HG02970 (cell line): ENCODE measurements around the gene RAB30.
"Not testable (repeated sequence)": the region's sequence is repeated elsewhere in the genome, so short reads cannot be mapped to it uniquely, and the experiment has no call there.

ENCODE experiments used
- ATAC-seq: cut with Tn5 transposase; IDR thresholded peaks from one replicate; pipeline ENCODE4 v1.9.1; 2021; ENCODE audit warnings: mild to moderate bottlenecking, moderate library complexity, moderate number of reproducible peaks; ENCODE audit not compliant: unreplicated experiment, low FRiP score

The RAB30 gene

GRCh38 chr11:82995235-82995634 is 76.5 kb downstream of the RAB30 start:
- ATAC-seq: no peak

- no peak for ATAC-seq
These were observed 77.0 kb downstream of the RAB30 start for GRCh38 chr11:82994604-82995230.

GRCh38 chr11:82992223-82992622 is 79.5 kb downstream of the RAB30 start:
- ATAC-seq: no peak

DNA sequence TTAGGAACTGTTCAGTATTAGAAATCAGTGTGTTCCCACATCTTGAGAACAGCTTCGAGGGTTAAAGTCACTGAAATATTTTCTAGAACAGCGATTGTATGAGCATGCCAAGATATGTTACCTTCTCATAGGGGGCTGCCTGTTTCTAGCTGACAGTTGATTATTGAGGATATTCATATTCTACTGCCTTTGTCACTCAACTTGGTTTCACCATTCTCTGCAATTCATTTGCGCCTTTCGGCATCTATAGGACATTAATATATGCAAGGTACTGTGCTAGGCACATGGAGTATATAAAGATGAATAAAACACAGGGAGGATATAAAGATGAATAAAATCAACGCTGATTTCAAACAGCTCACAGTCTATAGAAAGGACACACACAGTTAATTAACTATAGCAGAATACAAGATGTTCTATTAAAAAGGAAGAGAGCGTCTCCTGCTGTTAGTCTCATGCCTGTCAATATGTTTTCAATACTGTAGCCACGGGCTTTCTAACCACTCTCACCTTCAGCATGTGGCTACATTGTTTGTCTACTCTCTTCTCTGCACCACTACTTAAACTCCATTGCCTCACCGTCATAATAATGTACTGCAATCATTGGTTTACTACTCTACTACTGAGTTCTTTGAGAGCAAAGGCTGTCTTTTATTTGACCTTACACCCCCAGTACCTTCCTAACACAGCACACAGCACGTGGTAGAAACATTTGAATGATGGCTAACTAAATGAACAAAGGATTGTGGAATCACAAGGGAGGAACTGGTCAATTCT is 81.9 kb downstream of the RAB30 start:
- ATAC-seq: no peak

- ATAC-seq: no peak
These were observed 82.6 kb downstream of the RAB30 start for GRCh38 chr11:82988936-82989627.

DNA sequence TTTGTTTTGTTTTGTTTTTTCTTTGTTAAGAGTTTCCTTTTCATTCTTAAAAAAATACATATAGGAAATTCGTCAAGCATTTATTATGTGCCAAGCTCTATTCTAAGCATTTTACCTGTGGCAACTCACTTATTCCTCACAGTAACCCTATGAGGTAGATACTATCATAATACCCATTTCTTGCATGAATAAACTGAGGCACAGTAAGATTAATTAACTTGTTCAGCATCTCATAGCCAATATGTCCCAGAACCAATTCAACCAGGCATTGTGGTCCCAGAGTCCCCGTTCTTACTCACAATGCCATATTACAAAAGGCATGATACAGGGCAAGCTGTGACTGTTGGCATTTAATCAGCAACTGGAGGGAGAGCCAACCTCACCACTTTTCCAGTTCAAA is 83.7 kb downstream of the RAB30 start:
- no peak for ATAC-seq

- ATAC-seq: no peak
These were observed 85.3 kb downstream of the RAB30 start for GRCh38 chr11:82986446-82986845.

GRCh38 chr11:82981852-82982251 is 89.8 kb downstream of the RAB30 start:
- no peak for ATAC-seq

DNA sequence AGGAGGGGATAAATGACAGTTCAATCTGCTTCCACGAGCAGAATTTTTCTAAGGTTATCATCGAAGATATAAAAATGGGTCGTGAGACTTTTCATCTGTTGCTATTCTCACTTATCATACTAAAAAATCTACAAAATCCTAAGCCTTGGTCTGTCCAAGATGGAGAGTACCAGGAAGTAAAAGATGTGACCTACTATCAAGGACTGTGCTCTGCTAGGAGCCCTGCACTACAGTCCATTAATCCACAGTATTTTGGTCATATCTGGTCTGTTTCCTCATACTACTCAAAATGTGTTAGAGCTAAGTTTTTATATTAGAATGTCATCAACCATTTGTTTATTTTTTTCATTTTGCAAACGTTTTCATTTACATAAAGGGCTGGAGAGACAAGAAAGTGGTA is 90.8 kb downstream of the RAB30 start:
- no peak for ATAC-seq

- no peak for ATAC-seq
These were observed 91.4 kb downstream of the RAB30 start for GRCh38 chr11:82980292-82980691.

DNA sequence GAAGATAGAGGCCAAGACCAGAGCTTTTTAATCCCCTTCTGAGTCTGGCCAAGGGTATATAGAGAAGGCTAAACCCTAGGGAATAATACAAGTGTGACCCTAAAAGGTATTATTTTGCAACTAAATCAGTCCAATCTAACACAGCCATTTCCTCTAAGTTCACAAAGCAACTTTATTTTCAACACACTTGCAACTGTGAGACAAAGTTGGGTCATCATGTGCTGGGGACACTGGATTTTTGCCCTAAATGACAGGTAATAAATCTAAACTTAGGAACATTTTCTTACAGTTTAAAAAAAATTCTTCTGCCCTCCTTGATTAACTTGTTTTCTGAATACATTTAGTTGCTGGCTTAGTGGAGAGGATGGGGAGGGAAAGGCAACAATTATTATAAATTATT is 91.9 kb downstream of the RAB30 start:
- no peak for ATAC-seq

GRCh38 chr11:82978422-82979099 is 93.1 kb downstream of the RAB30 start:
- no peak for ATAC-seq

- no peak for ATAC-seq
These were observed 94.9 kb downstream of the RAB30 start for GRCh38 chr11:82976786-82977185.

- no peak for ATAC-seq
These were observed 95.8 kb downstream of the RAB30 start for GRCh38 chr11:82975882-82976281.

DNA sequence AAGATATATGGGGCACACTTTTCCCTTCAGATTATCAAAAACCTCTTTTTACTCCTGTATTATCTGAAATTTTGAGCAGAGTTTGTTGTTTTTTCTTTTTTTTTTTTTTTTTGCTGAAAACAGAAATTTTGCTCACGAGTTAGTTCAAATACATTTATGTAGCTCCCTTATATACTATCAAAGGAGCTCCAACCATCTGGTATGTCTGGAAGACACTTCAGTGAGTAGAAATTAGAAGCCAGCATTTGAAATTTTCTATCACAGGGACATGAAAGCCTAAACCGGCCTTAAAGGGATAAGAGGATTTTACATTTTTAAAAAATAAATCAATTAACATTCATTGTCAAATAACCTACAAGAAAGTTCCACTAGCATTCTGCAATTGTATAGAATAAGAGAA is 96.8 kb downstream of the RAB30 start:
- ATAC-seq: no peak

GRCh38 chr11:82974135-82974534 is 97.6 kb downstream of the RAB30 start:
- no peak for ATAC-seq

DNA sequence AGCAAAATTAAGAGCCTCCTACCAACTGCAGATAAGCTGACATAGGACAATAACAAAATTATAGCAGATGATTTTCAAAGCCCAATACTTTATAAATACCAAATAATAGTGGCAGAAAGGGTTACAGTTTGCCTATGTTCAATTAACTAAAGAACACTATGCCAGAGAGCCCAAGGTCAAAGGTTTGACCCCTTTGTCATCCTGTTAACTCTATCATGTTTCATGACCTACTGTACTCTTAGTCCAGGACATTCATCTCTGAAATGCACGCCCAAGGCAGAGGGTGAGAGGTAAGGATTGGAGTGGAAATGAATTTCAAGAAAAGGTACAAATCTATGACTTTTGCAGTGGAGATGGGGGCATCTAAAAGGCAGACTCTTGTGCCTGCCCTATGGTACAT is 99.6 kb downstream of the RAB30 start:
- ATAC-seq: no peak

GRCh38 chr11:82971519-82971946 is 100.2 kb downstream of the RAB30 start:
- ATAC-seq: not testable (repeated sequence)

GRCh38 chr11:82970507-82971083 is 101.1 kb downstream of the RAB30 start:
- not testable (repeated sequence) for ATAC-seq

DNA sequence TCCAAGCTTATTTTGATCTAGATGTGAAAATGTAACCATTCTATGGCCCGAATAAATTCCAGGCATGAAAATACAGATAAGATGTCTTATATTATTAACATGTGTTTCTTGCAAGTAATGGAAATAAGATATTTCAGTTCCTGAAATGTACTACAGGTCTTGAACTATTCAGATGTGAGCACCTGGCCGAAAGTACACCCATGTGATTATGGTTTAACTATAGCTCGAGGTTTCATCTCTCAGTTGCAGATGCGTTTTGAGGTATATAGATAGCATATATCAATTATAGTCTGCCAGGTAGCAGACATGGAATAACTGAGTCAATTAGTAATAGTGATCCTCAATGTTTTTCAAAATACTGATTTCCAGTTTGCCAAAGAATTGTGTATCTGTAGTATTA is 101.9 kb downstream of the RAB30 start:
- peak; percentile 96 for ATAC-seq

DNA sequence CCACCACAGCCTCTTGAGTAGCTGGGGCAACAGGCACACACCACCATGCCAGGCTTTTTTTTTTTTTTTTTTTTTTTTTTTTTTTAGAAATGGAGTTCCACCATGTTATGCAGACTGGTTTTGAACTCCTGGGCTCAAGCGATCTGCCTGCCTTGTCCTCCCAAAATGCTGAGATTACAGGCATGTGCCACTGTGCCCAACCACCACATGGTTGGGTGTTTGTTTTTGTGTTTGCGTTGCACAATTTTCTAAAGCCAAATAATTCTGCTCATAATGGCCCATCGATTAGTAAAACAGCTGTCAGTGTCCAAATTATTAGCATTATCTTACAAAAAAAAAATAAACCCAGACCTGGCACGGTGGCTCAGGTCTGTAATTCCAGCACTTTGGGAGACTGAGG is 104.3 kb downstream of the RAB30 start:
- ATAC-seq: no peak
